Osteoblast (primary cell): Measurements from ENCODE around the gene ATXN7L1. TPM values are rescaled to one million over a fixed set of nuclear protein-coding genes. Genes with fewer than 3 reads are reported as not detected.

Experiments
- DNase-seq: peaks from one replicate; pipeline ENCODE4 v3.0.0; 2011; ENCODE audit warnings: low spot score, mixed read lengths; ENCODE audit not compliant: insufficient read length; ENCODE audit errors: missing footprints
- H2AFZ ChIP-seq: 2 replicates; pipeline ENCODE4 v1.6.0; 2011; ENCODE audit warnings: mild to moderate bottlenecking, low read length
- H3K27ac ChIP-seq: 2 replicates; pipeline ENCODE4 v1.5.1; 2011; ENCODE audit warnings: mild to moderate bottlenecking, low read depth, low read length, moderate library complexity
- H3K27me3 ChIP-seq: 2 replicates; pipeline ENCODE4 v1.6.0; 2012; ENCODE audit warnings: mild to moderate bottlenecking, control low read depth, inconsistent platforms, low read length, moderate library complexity; ENCODE audit not compliant: insufficient read depth
- H3K36me3 ChIP-seq: 2 replicates; pipeline ENCODE4 v1.5.1; 2011; ENCODE audit warnings: mild to moderate bottlenecking, low read length, control low read depth, moderate library complexity; ENCODE audit not compliant: insufficient read depth
- H3K4me1 ChIP-seq: 2 replicates; pipeline ENCODE4 v1.5.1; 2011; ENCODE audit warnings: mild to moderate bottlenecking, low read length, control low read depth, moderate library complexity; ENCODE audit not compliant: insufficient read depth
- H3K4me2 ChIP-seq: 2 replicates; pipeline ENCODE4 v1.6.0; 2011; ENCODE audit warnings: mild to moderate bottlenecking, low read length; ENCODE audit not compliant: insufficient read depth
- H3K4me3 ChIP-seq: fragments of 200-600 bp; sonication (generic); 3 replicates; pipeline ENCODE4 v1.5.1; 2012; ENCODE audit warnings: mild to moderate bottlenecking, low read length, inconsistent platforms; ENCODE audit not compliant: insufficient read depth
- H3K79me2 ChIP-seq: 2 replicates; pipeline ENCODE4 v1.6.0; 2012; ENCODE audit warnings: mild to moderate bottlenecking, low read length, control low read depth, inconsistent platforms; ENCODE audit not compliant: insufficient read depth
- H3K9me3 ChIP-seq: 2 replicates; pipeline ENCODE4 v1.5.1; 2011; ENCODE audit warnings: low read depth, low read length, control low read depth
- H4K20me1 ChIP-seq: 2 replicates; pipeline ENCODE4 v1.6.0; 2012; ENCODE audit warnings: mild to moderate bottlenecking, low read length, control low read depth; ENCODE audit not compliant: insufficient read depth
- total RNA-seq: library from RNA; depleted of rRNA; stranded (reverse); fragments of >200 nt; gene quantifications from 2 replicates; pipeline ENCODE4 v1.2.3, GENCODE V29; 2012
- TF ChIP-seq, protein P1 (sequence below): IDR thresholded peaks from 2 replicates; pipeline ENCODE4 v1.5.1; 2011; ENCODE audit warnings: mild to moderate bottlenecking, low read depth, low read length, moderate library complexity; ENCODE audit errors: extremely low read depth

The ATXN7L1 gene
- total RNA-seq, 1 donor: 9.0 TPM

DNA sequence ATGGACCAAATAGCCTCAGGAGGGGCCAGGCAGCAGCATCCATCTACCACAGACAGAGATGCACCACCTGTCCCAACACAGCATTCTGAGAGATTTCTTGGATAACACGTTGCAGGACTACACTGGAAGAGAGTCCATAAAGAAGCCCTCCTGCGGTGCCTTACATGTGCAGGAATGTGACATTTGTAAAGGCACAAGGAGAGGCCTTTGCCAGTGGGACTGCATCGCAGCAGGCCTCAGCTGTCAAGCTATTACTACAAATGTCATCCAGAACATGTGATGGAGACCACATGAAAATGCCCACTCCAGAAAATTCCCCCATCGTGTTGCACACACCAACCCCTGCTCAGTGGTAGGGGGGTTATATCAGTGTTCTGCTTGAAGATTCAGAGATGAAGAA lies 77.4 kb downstream of the ATXN7L1 start:
- H3K27me3 ChIP-seq: no peaks in the 10 kb centered on the region
- H3K9me3 ChIP-seq: no peaks in the 10 kb centered on the region
- H2AFZ ChIP-seq: no peak overlapping the region
- peaks cover 8% of the 10 kb centered on the region for H4K20me1 ChIP-seq
- peaks cover 46% of the 10 kb centered on the region for H3K4me1 ChIP-seq
- DNase-seq: no peak
- H3K4me2 ChIP-seq: no peak overlapping the region
- TF ChIP-seq, protein P1, sequence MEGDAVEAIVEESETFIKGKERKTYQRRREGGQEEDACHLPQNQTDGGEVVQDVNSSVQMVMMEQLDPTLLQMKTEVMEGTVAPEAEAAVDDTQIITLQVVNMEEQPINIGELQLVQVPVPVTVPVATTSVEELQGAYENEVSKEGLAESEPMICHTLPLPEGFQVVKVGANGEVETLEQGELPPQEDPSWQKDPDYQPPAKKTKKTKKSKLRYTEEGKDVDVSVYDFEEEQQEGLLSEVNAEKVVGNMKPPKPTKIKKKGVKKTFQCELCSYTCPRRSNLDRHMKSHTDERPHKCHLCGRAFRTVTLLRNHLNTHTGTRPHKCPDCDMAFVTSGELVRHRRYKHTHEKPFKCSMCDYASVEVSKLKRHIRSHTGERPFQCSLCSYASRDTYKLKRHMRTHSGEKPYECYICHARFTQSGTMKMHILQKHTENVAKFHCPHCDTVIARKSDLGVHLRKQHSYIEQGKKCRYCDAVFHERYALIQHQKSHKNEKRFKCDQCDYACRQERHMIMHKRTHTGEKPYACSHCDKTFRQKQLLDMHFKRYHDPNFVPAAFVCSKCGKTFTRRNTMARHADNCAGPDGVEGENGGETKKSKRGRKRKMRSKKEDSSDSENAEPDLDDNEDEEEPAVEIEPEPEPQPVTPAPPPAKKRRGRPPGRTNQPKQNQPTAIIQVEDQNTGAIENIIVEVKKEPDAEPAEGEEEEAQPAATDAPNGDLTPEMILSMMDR: no peak
- no peaks in the 10 kb centered on the region for H3K79me2 ChIP-seq
- H3K27ac ChIP-seq: no peak overlapping the region
- no peaks in the 10 kb centered on the region for H3K36me3 ChIP-seq
- no peak overlapping the region for H3K4me3 ChIP-seq

DNA sequence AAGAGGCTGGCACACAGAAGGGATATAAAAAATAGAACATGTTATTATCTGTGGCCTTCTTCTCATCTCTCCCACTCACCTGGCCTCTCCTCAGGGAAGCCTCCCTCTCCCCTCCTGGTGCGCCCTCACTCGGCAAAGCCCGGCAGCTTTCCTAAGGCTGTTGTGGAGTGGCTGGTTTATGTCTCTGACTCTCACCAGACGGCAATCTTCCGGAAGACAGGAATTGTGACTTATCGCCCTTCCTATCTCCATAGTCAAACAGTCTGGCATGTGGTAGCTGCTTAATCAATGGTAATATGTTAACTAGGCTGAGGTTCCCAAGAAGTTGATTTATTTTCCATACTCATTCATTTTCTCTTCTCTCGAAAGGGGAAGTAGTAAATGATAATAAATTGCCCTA lies 78.7 kb downstream of the ATXN7L1 start:
- no peaks in the 10 kb centered on the region for H3K79me2 ChIP-seq
- no peak for DNase-seq
- TF ChIP-seq, protein P1: no peak
- no peak overlapping the region for H3K27ac ChIP-seq
- H3K36me3 ChIP-seq: no peaks in the 10 kb centered on the region
- H3K9me3 ChIP-seq: no peaks in the 10 kb centered on the region
- no peak overlapping the region for H3K4me3 ChIP-seq
- no peak overlapping the region for H3K4me2 ChIP-seq
- H2AFZ ChIP-seq: no peak overlapping the region
- H3K4me1 ChIP-seq: peaks cover 42% of the 10 kb centered on the region
- no peaks in the 10 kb centered on the region for H3K27me3 ChIP-seq
- peaks cover 8% of the 10 kb centered on the region for H4K20me1 ChIP-seq

DNA sequence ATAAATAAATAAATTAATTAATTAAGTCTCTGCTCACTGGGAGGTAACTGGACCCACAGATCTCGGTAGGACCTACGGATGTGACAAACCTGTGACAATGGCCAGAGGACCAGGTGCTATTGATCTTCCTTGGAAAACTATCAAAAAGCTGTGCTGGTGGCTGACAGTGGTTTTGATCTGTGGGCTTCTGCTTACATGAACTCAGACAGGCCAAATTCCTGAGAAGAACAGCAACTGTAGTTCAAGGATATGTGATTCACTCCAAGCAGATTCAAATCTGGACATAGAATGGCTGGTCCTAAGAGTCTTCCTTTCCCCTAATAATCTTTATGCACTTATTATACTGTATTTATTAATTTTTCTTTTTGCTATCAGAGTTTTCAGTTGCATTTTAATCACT lies 80.0 kb downstream of the ATXN7L1 start:
- no peak overlapping the region for H3K27ac ChIP-seq
- no peaks in the 10 kb centered on the region for H3K27me3 ChIP-seq
- no peaks in the 10 kb centered on the region for H3K36me3 ChIP-seq
- H3K4me3 ChIP-seq: no peak overlapping the region
- H3K4me2 ChIP-seq: no peak overlapping the region
- peaks cover 2% of the 10 kb centered on the region for H4K20me1 ChIP-seq
- no peaks in the 10 kb centered on the region for H3K9me3 ChIP-seq
- no peak for DNase-seq
- H3K4me1 ChIP-seq: peaks cover 37% of the 10 kb centered on the region
- H3K79me2 ChIP-seq: no peaks in the 10 kb centered on the region
- TF ChIP-seq, protein P1: no peak
- H2AFZ ChIP-seq: no peak overlapping the region

DNA sequence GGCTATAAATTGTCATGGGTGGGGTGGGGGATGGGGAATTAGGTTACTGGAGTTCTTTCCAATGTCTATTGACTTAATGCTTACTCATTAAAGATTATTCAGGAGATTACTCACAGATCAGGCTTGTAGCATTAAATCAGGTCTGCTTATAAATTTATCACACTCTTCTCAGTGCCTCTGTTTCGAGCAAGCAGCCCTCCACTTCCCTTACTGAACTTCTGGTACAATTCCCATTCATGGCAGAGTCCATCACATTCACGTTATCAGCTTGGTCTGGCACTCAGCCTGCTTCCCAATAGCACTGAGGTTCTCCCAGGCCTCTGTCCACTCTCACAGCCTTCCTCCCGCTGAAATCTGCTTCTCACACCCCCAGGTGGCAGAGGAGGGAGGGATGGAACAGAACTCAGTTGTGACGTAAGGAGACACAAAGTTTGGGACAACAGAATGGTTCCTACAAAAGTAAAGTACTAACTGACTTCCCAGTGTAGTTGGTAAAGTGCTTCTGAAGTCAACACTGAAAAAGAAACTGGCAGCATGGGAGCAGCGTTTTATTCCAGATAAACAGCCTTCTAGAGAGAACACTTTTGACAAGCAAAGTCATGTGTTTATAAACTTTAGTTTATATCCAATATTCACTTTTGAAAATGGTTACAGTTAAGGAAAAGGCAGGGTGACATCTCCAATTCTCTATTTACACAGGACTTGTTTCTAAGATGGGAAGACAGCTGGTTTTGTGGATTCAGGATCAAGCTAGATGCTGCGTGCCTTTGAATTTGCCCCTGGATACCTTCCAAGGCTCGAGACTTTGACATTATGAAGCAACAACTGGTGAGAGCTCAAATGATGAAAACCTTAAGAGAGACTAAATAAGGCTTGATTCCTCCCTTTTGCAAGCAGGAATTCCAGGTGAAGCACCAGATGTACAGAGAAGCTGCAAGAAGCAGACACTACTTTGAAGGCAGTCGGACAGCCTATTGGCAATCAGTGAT lies 81.4 kb downstream of the ATXN7L1 start:
- peak overlapping the region; percentile 39 for H3K27ac ChIP-seq
- TF ChIP-seq, protein P1: no peak
- H2AFZ ChIP-seq: no peak overlapping the region
- H3K36me3 ChIP-seq: no peaks in the 10 kb centered on the region
- peaks cover 27% of the 10 kb centered on the region for H3K4me1 ChIP-seq
- DNase-seq: no peak
- peak overlapping the region; percentile 25 for H3K4me2 ChIP-seq
- H3K9me3 ChIP-seq: no peaks in the 10 kb centered on the region
- no peaks in the 10 kb centered on the region for H4K20me1 ChIP-seq
- no peak overlapping the region for H3K4me3 ChIP-seq
- no peaks in the 10 kb centered on the region for H3K79me2 ChIP-seq
- no peaks in the 10 kb centered on the region for H3K27me3 ChIP-seq
